ENCODE results near the gene DUSP22. TPM values are rescaled to one million over a fixed set of nuclear protein-coding genes. Genes with fewer than 3 reads are reported as not detected.

Gene DUSP22
- total and polyA plus RNA-seq, 2 donors (not counting 1 experiment from before 2014, with no cell fraction given), result 117 to 133 TPM

- peaks cover 32% of the 10 kb centered on the region for H3K79me2 ChIP-seq (ENCODE audit: control insufficient read depth, insufficient read depth, low read length)
- peak overlapping the region; percentile 50 to 87 (median 78) for H3K4me3 ChIP-seq (ENCODE audit: control extremely low read depth in 1 of 5, extremely low read depth in 1 of 5, insufficient read depth in 1 of 5, low read depth in 2 of 5, low read length in 4 of 5)
- peak overlapping the region; percentile 93 to 95 for H3K27ac ChIP-seq (ENCODE audit: low read length in 2 of 2)
- ChIA-PET POLR2A (interaction anchor here (0.6 to 2.2 kb wide), 13 partner anchors 13 to 112 kb away, joined by 3 to 23 read pairs (median 6); partner anchors contain the start of gene IRF4), CTCF (interaction anchor here (0.8 to 2.6 kb wide), 11 partner anchors 14 to 112 kb away, joined by 3 to 15 read pairs (median 5); no protein-coding TSS in a partner anchor)
- DNase-seq (peak; percentile 95), ATAC-seq (ENCODE audit: low read depth) (peak; percentile 43)
- no peaks in the 10 kb centered on the region for H3K27me3 ChIP-seq (replicated peaks in 1 of 4; ENCODE audit: control extremely low read depth in 1 of 4, control insufficient read depth in 3 of 4, insufficient read depth in 4 of 4, low read length in 3 of 4)
- peaks cover 50% of the 10 kb centered on the region for H3K4me1 Mint-ChIP-seq
- H3K4me1 ChIP-seq (ENCODE audit: control insufficient read depth in 2 of 2, insufficient read depth in 2 of 2, low read length in 2 of 2), result peaks cover 81 to 90% of the 10 kb centered on the region in 2 donors
- H3K9me3 Mint-ChIP-seq (ENCODE audit: insufficient read depth), result no peaks in the 10 kb centered on the region
- TF ChIP-seq EZH2 (IDR thresholded peaks at IDR 0.05; ENCODE audit: borderline replicate concordance, insufficient read depth, low read depth, low read length, poor library complexity, severe bottlenecking), result no peak
- TF ChIP-seq CTCF (IDR thresholded peaks at IDR 0.05), result no peak
- no peaks in the 10 kb centered on the region for H3K36me3 ChIP-seq (replicated peaks in 1 of 2; ENCODE audit: control extremely low read depth in 1 of 2, control insufficient read depth in 1 of 2, extremely low read depth in 1 of 2, insufficient read depth in 2 of 2, low read length in 1 of 2)
- WGBS (ENCODE audit: insufficient coverage), result 0% methylated on average over 45 of the region's 52 CpGs
- peak overlapping the region; percentile 80 for H3K4me2 ChIP-seq (replicated peaks; ENCODE audit: low read depth, low read length, poor library complexity, severe bottlenecking)
- peak overlapping the region; percentile 96 for H3K27ac Mint-ChIP-seq
- peaks cover 0 to 4% (median 0%) of the 10 kb centered on the region in 3 donors for H3K9me3 ChIP-seq (ENCODE audit: control extremely low read depth in 1 of 3, control insufficient read depth in 2 of 3, insufficient read depth in 1 of 3, low read length in 2 of 3)
- no peaks in the 10 kb centered on the region for H3K27me3 Mint-ChIP-seq
- intact Hi-C loops (cut with micrococcal nuclease), result loop anchor here (1.0 to 5.0 kb wide), 5 partner anchors 35 to 196 kb away; partner anchors contain the start of gene IRF4
- H2AFZ ChIP-seq (ENCODE audit: insufficient read depth, low read depth, low read length, poor library complexity, severe bottlenecking), result peak overlapping the region; percentile 57
- H3K4me3 Mint-ChIP-seq, result peak overlapping the region; percentile 99
- no peaks in the 10 kb centered on the region for H4K20me1 ChIP-seq (ENCODE audit: control insufficient read depth, insufficient read depth, low read length, poor library complexity, severe bottlenecking)
- peak overlapping the region; percentile 74 for H3K9ac ChIP-seq (ENCODE audit: low read length)
Observed at GRCh38 chr6:292506-293192, 362 bp downstream of the DUSP22 start.
